Mesothelial cell of epicardium (in vitro differentiated cells): ENCODE measurements around the gene GBX2. TPM values are rescaled to one million over a fixed set of nuclear protein-coding genes. Genes with fewer than 3 reads are reported as not detected.

Source experiments
- DNase-seq, 2 experiments: peaks; one replicate each; pipeline ENCODE4 v3.0.0; 2021; ENCODE audit warnings: low spot score in 2 of 2; ENCODE audit not compliant: unreplicated experiment in 2 of 2
- H3K27ac Mint-ChIP-seq: 2 replicates; pipeline ENCODE4 v1.8.0; 2021; ENCODE audit warnings: mixed read lengths
- H3K27me3 Mint-ChIP-seq: 2 replicates; pipeline ENCODE4 v1.8.0; 2021; ENCODE audit warnings: low read depth, mixed read lengths
- H3K36me3 Mint-ChIP-seq: 2 replicates; pipeline ENCODE4 v1.8.0; 2021; ENCODE audit warnings: mixed read lengths
- H3K4me1 Mint-ChIP-seq: 2 replicates; pipeline ENCODE4 v1.8.0; 2021; ENCODE audit warnings: mixed read lengths
- H3K4me3 Mint-ChIP-seq: 2 replicates; pipeline ENCODE4 v1.8.0; 2021; ENCODE audit warnings: mild to moderate bottlenecking, moderate library complexity, mixed read lengths
- H3K9me3 Mint-ChIP-seq: 2 replicates; pipeline ENCODE4 v1.8.0; 2021; ENCODE audit warnings: mixed read lengths
- total RNA-seq: library from RNA; stranded (reverse); gene quantifications from 3 replicates; pipeline ENCODE4 v1.2.1, GENCODE V29; 2021
- TF ChIP-seq, protein P1 (sequence below): fragments of 200-600 bp; sonication (generic); IDR thresholded peaks from one replicate; pipeline ENCODE4 v1.5.0; 2021; ENCODE audit warnings: antibody characterized with exemption; ENCODE audit not compliant: unreplicated experiment

Gene GBX2
- total RNA-seq, 1 donor from 2014 or later = 0.40 TPM

DNA sequence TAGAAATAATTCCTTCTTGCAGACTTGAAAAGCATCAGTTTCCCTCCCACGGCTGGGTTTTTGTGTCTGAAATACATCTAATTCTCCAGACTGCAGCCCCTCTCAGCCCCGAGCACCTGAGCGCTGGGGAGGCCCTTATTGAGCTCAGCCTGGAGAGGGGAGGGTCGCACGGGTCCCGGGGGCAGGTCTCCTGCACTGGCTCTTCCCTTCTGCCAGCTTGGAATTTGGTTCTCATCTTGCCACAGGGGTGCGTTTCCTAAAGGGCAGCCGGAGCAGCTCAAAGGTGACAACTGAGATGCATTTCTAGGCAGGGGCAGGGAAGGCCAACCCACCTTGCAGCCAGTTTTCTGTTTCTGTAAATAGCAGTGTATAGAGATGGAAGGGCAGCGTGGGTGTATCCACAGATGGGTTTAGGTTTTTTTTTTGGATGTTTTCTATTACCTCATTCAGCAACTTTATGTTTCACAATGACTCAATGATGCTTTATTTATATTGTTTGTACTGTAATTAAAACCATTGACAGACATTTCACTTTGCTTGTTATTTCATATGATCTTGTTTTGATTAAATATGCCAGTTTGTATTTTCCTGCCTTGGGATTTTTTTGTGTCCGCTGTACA lies 37.0 kb downstream of the GBX2 start:
- Mint-ChIP-seq H3K27ac (no peak overlapping the region), H3K36me3 (peaks cover 6% of the 10 kb centered on the region), H3K4me1 (no peaks in the 10 kb centered on the region), H3K27me3 (no peaks in the 10 kb centered on the region), H3K9me3 (no peaks in the 10 kb centered on the region), H3K4me3 (no peak overlapping the region)
- TF ChIP-seq, protein P1, sequence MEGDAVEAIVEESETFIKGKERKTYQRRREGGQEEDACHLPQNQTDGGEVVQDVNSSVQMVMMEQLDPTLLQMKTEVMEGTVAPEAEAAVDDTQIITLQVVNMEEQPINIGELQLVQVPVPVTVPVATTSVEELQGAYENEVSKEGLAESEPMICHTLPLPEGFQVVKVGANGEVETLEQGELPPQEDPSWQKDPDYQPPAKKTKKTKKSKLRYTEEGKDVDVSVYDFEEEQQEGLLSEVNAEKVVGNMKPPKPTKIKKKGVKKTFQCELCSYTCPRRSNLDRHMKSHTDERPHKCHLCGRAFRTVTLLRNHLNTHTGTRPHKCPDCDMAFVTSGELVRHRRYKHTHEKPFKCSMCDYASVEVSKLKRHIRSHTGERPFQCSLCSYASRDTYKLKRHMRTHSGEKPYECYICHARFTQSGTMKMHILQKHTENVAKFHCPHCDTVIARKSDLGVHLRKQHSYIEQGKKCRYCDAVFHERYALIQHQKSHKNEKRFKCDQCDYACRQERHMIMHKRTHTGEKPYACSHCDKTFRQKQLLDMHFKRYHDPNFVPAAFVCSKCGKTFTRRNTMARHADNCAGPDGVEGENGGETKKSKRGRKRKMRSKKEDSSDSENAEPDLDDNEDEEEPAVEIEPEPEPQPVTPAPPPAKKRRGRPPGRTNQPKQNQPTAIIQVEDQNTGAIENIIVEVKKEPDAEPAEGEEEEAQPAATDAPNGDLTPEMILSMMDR = no peak
- no peak for DNase-seq

DNA sequence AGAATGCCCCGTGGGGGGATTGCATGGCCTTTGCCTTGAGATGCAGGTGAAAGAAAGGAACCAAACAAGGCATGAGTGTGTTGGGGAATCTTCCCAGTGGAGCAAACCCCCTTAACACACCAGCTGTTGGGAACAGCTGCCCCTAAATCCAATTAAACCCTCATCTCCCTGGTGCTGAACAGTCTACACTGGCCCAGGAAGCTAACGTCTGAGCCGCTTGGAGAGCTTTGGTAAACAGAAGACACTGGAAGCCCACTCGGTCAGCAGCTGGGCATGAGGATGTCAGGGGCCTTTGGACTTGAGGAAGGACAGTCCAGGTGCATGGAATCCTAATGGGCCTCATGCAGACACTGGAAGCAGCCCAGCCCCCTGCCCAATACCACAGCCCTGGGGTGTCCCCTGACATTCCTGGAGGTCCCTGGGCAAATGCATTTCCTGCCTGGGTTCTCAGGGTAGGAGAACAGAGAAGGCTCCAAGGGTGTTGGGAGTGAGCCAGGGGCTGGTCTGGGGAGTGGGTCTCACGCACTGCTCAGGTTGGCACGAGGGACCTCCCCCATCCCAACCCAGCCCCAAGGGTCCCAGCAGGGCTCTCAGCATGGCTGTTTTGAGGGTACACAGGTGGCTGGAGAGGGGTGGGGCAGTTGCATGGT lies 37.7 kb downstream of the GBX2 start:
- no peaks in the 10 kb centered on the region for H3K9me3 Mint-ChIP-seq

DNA sequence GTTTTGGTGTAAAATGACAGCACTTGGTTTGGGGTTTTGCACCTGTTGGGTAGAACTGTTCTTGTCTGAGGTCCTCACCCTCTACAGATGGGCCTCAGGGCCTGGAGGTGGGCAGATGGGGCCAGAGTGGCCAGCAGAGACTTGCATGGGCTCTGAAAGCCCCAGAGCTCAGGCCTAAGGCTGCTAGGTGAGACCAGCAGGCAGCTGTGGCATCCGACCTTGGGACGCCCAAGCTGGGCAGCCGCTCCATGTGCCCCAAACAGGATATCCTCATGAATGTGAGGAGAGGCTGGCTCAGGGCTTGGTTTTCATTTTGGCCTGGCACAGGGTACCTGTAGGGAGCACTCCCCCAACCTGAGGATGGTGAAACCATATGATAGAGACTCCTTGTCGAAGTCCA lies 38.3 kb downstream of the GBX2 start:
- TF ChIP-seq, protein P1 = no peak
- H3K36me3 Mint-ChIP-seq = peaks cover 9% of the 10 kb centered on the region
- no peaks in the 10 kb centered on the region for H3K27me3 Mint-ChIP-seq
- no peak overlapping the region for H3K4me3 Mint-ChIP-seq
- no peak for DNase-seq
- no peak overlapping the region for H3K27ac Mint-ChIP-seq
- no peaks in the 10 kb centered on the region for H3K9me3 Mint-ChIP-seq
- H3K4me1 Mint-ChIP-seq = no peaks in the 10 kb centered on the region

More for the DNA sequence above, 37.7 kb downstream of the GBX2 start:
- Mint-ChIP-seq H3K4me3 (no peak overlapping the region), H3K36me3 (peaks cover 6% of the 10 kb centered on the region), H3K27me3 (no peaks in the 10 kb centered on the region), H3K4me1 (no peaks in the 10 kb centered on the region), H3K27ac (no peak overlapping the region)
- DNase-seq = no peak
- TF ChIP-seq, protein P1 = no peak

DNA sequence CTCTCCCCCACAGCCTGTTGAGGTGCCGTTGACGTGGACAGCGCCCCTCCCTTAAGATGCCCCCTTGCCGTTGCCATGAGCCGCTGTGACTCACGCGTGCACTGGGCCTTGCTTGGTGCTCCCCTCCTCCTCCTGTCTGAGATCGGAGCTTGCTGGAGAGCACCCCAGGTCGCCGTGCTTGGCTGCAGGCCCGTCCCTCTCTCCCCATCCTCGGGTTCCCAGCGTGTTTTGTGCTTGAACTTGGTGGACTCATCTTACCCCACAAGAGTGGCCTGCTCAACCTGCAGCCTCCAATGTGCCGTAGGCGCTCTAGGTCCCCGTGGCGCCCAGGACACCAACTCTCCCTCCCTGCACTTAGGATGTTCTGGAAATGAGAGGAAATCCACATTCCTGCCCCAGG lies 39.9 kb downstream of the GBX2 start:
- H3K36me3 Mint-ChIP-seq = peaks cover 9% of the 10 kb centered on the region
- H3K4me3 Mint-ChIP-seq = no peak overlapping the region

DNA sequence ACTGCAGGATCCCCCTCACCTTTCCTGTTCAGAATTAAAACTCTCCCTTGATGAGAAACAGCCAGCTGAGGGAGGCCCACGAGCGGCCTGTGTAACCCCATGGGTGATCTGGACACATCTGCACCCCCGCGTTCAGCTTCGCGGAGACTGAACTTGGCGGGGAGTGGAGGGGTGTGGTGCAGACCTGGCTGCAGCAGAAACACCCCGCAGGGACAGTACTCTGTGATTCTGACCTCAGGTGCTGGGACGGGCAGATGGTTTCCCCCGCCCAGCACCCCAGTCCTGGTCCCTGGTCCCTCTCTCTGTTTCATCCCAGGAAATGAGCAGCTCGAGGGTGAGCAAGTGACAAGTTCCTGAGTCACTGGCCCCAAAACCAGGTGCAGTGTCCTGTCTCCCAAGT lies 41.2 kb downstream of the GBX2 start:
- no peak overlapping the region for H3K4me3 Mint-ChIP-seq

More for the DNA sequence above, 39.9 kb downstream of the GBX2 start:
- H3K27ac Mint-ChIP-seq = no peak overlapping the region
- TF ChIP-seq, protein P1 = no peak
- DNase-seq = no peak
- H3K9me3 Mint-ChIP-seq = no peaks in the 10 kb centered on the region
- H3K4me1 Mint-ChIP-seq = no peaks in the 10 kb centered on the region
- H3K27me3 Mint-ChIP-seq = no peaks in the 10 kb centered on the region

More for the DNA sequence above, 41.2 kb downstream of the GBX2 start:
- H3K27me3 Mint-ChIP-seq = no peaks in the 10 kb centered on the region
- H3K36me3 Mint-ChIP-seq = peaks cover 5% of the 10 kb centered on the region
- no peak for DNase-seq
- no peaks in the 10 kb centered on the region for H3K4me1 Mint-ChIP-seq
- TF ChIP-seq, protein P1 = no peak
- no peak overlapping the region for H3K27ac Mint-ChIP-seq
- no peaks in the 10 kb centered on the region for H3K9me3 Mint-ChIP-seq
